Panc1 (cell line): Measurements from ENCODE around the gene SHROOM3.

Experiments used
- POLR2AphosphoS5 ChIP-seq: IDR thresholded peaks from 2 replicates; pipeline ENCODE4 v1.6.1; 2012; ENCODE audit warnings: mild to moderate bottlenecking, low read depth, low read length, moderate library complexity
- SIN3A ChIP-seq: IDR thresholded peaks from 2 replicates; pipeline ENCODE4 v1.6.1; 2012; ENCODE audit warnings: low read depth, mild to moderate bottlenecking, low read length, moderate library complexity, borderline replicate concordance; ENCODE audit not compliant: insufficient read depth
- TCF7L2 ChIP-seq: IDR thresholded peaks from 2 replicates; pipeline ENCODE4 v1.6.1; 2011; ENCODE audit warnings: mild to moderate bottlenecking, low read depth, low read length, inconsistent platforms
- TF ChIP-seq, protein P1 (sequence below): fragments of 450-650 bp; IDR thresholded peaks from 2 replicates; pipeline ENCODE4 v1.5.1; 2017; ENCODE audit warnings: mild to moderate bottlenecking

DNA sequence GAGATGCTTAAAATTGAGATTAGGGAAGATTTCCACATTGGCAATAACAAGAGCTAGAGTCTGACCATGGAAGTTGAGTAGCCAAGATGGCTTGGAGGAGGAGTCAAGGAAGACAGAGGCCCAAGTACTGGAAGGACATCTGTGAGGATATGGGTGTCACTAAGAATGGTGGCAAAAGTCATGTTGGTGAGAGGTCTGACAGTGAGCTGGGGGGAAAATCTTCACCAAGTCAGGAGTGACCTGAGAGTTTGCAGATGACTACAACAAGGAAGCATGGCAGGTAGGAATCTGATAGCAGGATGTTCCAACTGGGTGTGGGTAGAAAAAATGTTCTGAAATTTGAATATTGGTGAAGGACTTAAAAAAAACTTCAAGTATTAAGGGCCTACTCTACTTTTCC lies 103.3 kb downstream of the SHROOM3 start:
- TF ChIP-seq, protein P1, sequence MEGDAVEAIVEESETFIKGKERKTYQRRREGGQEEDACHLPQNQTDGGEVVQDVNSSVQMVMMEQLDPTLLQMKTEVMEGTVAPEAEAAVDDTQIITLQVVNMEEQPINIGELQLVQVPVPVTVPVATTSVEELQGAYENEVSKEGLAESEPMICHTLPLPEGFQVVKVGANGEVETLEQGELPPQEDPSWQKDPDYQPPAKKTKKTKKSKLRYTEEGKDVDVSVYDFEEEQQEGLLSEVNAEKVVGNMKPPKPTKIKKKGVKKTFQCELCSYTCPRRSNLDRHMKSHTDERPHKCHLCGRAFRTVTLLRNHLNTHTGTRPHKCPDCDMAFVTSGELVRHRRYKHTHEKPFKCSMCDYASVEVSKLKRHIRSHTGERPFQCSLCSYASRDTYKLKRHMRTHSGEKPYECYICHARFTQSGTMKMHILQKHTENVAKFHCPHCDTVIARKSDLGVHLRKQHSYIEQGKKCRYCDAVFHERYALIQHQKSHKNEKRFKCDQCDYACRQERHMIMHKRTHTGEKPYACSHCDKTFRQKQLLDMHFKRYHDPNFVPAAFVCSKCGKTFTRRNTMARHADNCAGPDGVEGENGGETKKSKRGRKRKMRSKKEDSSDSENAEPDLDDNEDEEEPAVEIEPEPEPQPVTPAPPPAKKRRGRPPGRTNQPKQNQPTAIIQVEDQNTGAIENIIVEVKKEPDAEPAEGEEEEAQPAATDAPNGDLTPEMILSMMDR = no peak
- TF ChIP-seq POLR2AphosphoS5 = no peak
- TF ChIP-seq TCF7L2 = no peak
- TF ChIP-seq SIN3A = no peak
